UCSD-AML1 (cell line): Measurements from ENCODE around the gene EFCAB8.
"Not testable (repeated sequence)": the region's sequence is repeated elsewhere in the genome, so short reads cannot be mapped to it uniquely, and the experiment has no call there.

Source experiments
- DNase-seq: peaks from one replicate; lab custom pipeline; 2025; ENCODE audit not compliant: unreplicated experiment; lab: John Stamatoyannopoulos, UW

EFCAB8 gene

DNA sequence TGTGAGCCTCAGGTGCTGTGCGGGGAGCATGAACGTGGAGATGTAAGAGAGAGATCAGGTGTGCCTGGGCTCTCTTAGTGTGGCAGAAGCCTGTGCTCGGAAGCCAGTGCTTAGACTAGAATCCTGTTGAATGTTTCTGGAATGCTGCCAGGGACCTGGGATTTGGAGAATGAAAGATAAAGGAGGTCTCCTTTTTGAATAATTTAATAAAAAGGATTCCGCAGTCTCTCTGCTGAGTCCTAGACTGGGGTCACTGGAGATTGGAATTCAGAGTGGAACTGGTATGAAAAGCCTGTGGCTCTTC, 18.8 kb upstream of the EFCAB8 start:
- no peak for DNase-seq

DNA sequence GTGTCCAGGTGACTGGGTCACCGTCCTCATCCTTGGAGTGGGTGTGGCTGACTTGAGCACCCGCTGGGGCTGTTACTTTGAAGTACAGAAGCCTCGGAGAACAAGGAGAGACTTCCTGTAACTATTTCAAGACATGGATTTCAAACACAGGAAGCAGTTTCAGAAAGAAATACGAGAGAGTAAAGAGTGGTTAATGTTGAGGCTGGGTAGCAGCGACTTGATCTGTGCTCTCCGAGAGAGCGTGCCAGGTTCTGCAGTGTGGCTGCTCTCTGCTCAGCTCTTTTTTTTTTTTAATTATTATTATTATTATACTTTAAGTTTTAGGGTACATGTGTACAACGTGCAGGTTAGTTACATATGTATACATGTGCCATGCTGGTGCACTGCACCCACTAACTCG, 17.5 kb upstream of the EFCAB8 start:
- peak; percentile 17 for DNase-seq

DNA sequence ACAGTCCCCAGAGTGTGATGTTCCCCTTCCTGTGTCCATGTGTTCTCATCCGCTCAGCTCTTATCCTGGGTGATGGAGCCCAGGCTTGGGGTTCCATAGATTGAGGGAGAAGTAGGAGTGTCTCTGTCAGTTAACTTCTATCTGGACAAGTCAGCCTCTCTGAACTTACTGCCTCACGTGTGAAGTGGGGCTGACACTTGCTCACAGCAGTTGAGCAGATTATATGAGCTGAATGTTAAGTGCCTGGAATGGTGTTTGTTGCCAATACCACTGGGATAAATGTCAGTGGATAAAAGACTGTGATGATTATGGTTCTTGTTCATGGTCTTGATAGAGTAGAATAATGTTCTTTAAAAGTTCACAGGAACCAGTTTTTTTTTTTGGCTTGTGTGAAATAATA, 17.1 kb upstream of the EFCAB8 start:
- no peak for DNase-seq

DNA sequence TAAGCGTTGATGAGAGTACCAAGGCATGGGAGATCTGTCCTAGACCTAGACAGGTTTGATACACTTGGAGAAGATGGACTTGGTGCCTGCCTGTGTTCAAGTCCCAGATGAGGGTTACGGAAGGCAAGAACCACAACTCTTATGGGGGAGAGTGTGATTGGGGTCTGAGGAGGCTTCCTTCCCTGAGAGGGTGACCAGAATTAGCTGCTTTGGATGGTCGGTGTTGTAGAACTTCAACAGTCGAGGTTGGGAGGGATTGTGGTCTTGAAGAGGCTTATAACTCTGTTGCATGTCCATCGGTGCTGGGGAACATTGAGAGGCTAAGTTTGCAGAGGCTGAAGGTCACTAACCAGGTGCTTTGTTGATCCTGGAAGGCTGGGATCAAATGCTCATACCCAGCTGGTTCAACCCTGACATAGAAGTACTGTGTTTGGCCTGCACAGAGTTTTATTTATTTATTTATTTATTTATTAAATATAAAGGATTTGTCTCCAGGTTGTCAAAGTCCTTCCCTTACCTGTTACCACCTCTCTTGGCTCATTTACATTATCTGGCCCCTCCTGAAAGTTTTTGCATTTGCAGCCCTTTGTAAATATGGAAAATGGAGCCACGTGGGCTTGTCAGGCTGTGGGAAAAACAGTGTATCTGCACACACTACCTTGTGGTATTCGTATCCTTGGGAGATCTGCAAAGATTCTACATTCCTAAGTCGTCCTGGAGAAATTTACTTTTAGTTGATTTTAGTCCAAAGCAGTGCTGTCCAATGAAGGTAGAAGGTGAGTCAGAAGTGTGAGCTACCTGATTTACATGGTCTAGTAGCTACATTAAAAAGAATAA, 15.8 kb upstream of the EFCAB8 start:
- no peak for DNase-seq

DNA sequence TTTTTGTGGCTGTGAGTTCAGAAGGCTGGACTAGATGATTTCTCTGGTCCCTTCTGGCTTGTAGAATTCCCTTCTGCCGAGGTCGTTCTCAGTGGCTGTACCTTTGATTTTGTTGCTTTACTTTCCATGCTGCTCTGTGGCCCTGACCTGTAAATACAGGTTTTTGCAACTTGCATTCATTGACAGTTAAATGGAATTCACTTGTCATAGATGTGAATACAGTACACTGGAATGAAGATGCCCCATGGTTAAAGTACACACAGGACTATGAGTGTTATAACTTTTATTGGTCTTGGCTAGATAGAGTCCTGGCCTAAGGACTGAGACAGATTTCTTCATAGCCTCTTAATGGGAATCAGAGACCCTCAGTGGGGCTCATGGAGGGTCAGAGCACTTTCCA, 12.9 kb upstream of the EFCAB8 start:
- no peak for DNase-seq

DNA sequence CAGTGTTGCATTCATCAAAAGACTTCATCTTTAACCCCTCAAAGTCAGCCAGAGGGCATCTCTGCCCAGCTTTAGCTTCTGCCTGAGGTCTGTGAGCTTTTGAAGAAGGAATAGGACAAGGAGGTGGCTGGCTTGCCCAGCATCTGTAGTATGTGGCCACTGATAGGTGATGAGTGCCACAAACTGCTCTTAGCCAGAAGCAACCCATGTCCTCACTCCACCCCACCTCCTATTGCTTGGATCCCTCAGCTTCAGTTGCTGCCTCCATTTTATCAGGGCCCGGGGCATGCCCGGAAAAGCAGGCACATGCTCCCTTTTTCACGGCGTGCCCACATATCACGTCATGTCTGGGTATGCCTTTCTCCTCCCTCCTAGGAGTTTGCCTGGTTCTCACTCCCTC, 11.9 kb upstream of the EFCAB8 start:
- no peak for DNase-seq

DNA sequence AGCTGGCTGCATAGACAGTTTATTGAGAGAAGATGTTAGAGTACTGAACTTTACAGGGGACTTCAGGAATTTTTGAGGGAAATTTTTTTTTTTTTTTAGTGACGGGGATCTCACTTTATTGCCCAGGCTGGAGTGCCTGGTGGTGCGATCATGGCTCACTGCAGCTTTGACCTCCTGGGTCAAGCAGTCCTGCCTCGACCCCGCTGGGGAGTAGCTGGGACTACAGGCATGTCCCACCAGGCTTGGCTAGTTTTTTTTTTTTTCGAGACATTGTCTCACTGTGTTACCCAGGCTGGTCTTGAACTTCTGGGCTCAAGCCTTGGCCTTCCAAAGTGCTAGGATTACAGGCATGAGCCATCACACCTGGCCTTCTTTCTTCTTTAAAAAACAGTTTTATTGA, 10.8 kb upstream of the EFCAB8 start:
- DNase-seq, result no peak

DNA sequence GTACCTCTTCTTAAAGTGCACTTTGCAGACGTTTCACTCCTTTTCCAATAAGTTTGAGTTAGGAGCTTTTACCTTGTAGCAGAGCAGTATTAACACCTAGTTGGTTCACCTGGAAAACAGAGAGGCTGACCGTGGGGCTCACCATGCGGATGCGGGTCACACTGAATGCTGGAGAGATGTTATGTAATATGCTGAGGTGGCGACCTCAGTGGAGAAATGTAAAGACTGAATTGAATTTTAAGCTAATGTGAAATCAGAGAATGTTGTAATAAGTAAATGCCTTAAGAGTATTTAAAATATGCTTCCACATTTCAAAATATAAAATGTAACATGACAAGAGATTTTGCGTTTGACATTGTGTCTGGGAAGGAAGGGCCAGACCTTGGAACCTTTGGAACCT, 9.9 kb upstream of the EFCAB8 start:
- no peak for DNase-seq

DNA sequence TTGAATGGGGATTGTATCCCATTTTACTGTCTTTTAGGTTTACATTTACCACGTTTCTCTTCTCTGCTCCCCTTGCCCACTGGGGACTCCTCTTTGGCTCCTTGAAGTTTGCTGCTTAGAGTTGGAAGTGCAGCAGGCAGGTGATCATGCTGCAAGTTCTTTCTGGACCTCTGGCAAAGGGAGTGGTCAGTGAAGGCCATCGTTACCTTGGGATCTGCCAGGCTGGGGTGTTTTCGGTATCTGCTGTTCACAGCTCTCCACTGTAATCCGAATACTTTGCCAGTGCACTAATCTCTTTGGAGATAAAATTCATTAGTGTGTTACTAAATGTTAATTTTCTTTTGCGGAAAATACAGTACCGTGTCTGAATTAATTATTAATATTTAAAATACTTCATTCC, 9.1 kb upstream of the EFCAB8 start:
- no peak for DNase-seq

DNA sequence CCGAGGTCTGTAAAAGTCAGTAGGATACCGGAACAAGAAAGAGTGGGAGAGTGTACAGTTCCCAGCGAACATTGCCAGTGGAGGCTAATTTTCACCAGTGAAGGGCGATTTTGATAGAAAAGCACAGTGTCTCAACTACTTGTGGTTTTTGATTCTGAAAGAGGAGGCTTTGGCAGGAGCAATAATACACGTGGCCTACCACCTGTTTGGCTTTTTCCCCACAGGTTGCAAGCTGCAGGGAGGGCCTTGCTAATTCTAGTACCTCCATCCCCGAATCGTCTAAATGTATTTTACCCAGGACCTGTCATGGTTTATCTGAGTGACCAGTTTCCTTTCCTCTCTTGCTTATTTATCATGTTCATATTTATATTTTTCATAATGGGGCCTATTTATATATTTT, 3.3 kb upstream of the EFCAB8 start:
- DNase-seq, result no peak

DNA sequence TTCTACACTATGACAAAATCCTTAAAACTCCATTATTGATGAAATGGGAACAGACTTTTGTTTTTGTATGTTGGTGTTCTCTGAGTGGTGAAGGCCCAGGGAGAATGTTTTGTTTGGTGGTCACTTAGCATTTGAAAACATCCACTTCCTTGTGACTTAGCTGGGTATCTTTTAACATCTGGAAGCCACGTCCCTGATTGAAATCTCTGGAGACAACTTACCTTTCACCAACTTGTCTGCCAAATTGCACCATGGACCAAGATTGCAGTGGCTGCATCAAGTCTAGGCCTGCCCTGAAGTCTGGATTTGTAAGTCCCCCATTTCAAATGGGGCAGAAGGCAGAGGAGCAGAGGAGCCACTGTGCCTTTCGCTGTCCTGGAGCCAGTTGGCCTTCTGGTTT, 534 bp upstream of the EFCAB8 start:
- no peak for DNase-seq

DNA sequence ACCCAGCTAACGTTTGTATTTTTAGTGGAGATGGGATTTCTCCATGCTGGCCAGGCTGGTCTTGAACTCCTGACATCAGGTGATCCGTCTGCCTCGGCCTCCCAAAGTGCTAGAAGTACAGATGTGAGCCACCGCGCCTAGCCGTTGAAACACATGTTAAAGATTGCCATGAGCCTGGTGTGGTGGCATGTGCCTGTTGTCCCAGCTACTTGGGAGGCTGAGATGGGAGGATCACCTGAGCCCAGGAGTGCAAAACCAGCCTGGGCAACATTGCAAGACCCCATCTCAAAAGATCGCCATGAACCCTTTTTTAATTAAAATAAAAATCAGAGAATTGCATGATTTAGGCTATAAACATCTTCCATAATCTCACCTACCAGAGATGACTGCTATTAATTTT, 2.7 kb downstream of the EFCAB8 start:
- no peak for DNase-seq

DNA sequence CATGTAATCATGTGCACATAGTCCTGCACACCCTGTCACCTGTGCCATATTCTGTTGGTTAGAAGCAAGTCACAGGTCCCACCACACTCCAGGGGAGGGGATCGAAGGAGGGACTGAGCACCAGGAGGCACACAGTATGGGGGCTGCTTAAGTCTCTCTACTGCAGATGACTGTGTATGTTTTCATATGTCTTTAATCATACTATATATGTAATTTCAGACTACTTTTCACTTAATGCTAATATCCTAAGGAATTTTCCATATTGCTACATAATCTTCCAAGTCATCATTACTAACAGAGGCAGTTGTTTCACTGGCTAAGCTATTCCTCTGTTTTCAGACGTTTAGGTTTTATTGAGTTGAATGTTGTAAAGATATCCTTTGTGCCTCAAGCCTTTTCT, 10.8 kb downstream of the EFCAB8 start:
- no peak for DNase-seq

DNA sequence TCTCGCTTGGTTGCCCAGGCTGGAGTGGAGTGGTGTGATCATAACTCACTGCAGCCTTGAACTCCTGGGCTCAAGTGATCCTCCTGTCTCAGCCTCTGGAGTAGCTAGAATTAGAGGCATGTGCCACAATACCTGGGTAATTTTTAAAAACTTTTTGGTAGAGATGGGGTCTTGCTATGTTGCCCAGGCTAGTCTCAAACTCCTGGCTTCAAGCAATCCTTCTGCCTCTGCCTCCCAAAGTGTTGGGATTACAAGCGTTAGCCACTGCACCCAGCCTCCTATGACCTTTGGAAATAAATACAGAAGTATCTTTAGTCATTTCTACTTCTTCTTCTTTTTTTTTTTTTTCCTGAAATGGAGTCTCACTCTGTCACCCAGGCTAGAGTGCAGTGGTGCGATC, 11.8 kb downstream of the EFCAB8 start:
- DNase-seq, result not testable (repeated sequence)

DNA sequence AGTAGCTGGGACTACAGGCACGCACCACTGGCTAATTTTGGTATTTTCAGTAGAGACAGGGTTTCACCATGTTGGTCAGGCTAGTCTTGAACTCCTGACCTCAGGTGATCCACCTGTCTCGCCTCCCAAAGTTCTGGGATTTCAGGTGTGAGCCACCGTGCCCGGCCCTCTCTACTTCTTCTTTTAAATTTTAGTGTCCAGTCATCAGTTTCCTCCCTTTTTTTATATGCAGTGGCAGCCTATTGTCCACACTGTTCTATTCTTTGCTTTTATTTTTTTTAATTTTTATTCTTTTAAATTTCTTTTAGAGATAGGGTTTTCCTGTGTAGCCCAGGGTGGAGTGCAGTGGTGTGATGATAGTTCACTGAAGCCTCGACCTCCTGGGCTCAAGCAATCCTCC, 12.3 kb downstream of the EFCAB8 start:
- DNase-seq, result no peak

DNA sequence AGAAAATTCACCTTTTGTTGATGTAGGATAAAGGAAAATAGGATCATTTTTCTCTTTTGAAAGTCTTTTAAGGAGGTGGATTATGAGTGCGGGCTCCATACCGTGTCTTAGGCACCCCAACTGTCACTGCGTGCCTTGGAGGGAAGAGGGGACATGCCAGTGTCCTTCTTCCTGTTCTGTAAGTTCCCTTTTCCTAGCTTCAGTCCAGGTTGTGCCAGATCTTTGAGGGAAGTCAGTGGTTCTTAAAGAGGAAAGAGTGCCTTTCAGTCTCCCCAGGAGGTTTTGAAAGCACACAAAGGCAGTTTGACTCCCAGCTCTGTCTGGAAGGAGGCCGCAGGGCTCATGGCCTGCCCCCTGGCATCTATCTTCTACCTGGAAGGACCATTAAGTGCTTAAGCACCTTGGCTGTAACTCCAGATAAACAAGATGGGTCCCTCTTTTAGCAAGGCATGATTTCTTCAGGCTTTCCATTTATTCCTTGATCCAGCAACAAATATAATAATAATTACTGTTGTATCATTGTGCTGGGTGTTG, 13.0 kb downstream of the EFCAB8 start:
- no peak for DNase-seq

DNA sequence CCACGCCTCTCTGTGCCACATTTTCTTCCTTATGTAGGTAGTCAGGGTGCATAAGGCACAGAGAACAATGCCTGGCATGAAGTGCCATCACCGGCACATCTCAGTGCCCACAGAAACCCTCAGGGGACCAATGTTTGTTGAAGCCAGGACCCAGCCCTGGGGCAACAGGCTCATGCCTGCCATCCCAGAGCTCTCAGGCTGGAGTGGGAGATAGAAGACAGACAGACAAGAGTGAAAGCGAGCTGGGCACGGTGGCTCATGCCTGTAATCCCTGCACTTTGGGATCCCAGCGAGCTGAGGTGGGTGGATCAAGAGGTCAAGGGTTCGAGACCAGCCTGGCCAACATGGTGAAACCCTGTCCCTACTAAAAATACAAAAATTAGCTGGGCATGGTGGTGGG, 13.5 kb downstream of the EFCAB8 start:
- no peak for DNase-seq

DNA sequence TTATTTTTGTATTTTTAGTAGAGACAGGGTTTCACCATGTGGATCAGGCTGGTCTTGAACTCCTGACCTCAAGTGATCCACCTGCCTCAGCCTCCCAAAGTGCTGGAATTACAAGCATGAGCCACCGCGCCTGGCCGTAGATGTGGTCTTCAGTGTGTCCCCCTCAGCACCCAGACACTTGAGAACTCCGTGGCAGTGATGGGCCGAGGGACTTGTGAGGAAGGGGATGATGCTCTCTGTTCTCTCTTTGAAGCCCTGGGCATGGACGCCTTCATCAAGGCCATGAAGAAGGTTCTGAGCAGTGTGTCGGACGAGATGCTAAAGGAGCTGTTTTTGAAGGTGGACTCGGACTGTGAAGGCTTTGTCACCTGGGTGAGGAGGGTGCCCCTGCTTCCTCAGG, 16.9 kb downstream of the EFCAB8 start:
- DNase-seq, result no peak

DNA sequence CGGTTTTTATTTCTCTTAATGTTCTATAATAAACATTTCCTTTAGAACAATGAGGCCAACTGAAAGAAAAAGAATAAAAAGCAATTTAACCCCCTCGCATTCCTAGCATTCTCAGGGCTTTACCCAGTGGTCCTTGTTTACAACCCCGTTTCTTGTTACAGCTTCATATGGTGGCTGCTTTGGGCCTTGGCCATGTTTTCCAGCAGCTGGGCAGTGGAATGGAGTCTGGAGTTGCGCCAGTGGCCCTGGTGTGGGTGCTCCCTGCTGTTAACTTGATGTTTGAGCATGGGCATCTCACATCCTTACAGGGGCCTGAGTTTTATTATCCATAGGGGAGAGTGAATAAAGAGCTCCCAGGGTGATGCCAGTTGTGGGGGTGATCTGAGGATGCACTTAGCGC, 18.8 kb downstream of the EFCAB8 start:
- DNase-seq, result no peak

DNA sequence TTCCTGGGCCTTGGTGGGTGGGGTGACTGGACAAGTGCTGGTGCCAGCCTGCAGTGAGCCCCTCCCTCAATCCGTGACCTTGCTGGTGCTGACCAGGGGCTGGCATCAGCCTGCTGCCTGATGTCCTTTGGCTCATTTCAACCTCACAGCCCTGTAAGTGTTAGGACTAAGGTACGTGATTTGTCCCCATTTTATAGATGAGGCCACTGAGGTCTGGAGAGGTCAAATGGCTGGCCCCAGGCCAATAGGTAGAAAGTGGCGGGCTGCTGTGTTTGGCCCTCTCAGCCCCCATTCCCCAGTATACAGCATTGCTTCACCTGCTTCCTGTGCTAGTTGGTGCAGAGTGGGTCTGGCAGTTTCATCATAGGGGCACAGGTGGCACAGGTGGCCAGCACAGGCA, 20.1 kb downstream of the EFCAB8 start:
- DNase-seq, result no peak

DNA sequence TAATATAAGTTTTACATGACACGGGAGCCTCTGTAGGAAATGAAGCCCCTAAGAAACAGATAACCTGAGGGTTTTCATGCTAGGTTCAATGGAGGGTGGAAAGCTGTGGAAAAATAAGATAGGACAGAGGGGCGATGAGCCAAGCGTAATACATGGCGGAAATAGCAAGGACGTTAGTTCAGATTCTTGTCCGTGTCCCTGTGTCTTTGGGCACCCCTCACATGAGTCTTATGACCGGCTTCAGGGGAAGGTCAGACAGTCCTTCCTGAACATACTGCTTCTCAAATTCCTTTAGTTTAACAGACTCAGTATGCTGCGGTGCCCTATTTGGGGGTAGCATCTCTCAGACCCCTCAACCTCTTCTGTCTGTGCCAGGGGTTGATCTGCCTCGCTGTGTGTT, 20.8 kb downstream of the EFCAB8 start:
- no peak for DNase-seq

DNA sequence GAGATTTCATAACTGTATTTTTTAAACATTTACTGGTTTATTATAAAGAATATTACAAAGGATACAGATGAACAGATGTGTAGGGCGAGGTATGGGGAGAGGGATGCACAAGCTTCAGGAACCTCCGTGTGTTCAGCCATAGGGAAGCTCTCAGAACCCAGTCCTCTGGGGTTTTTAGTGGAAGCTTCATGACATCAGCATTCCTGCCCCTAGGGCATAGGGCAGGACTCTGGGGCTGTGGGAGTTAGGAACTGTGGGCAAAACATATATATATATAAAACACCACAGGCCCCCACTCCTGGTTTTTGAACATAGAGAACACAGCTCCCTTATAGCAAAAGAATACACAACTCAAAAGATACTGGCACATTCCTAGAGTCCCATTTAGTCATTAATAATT, 21.9 kb downstream of the EFCAB8 start:
- no peak for DNase-seq

DNA sequence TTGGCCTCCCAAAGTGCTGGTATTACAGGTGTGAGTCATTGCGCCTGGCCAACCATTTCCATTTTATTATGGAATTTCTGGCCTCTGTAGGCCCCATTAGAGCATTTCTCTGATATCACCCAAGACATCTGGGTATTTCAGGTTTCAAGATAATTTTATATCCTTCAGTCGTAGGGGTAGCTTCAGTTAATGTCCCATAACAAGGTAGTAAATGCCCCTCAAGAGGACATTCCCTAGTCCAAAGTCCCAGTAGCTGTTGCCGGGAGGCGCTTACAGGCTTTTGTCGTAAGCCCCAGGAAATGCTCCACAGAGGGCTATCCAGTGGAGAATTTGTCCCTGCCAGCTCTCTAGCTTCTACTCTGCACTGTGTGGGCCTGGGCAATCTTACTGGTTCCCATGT, 24.4 kb downstream of the EFCAB8 start:
- DNase-seq, result no peak
